Epithelial cell of esophagus (primary cell): Measurements from ENCODE around the gene MYRIP.
"Not testable (repeated sequence)": the region's sequence is repeated elsewhere in the genome, so short reads cannot be mapped to it uniquely, and the experiment has no call there.

Experiments used
- DNase-seq: peaks from one replicate; pipeline ENCODE4 v3.0.0; 2010; ENCODE audit warnings: low read depth
- H3K4me3 ChIP-seq: 2 replicates; pipeline ENCODE4 v1.5.1; 2011; ENCODE audit warnings: mild to moderate bottlenecking, low read length, control low read depth
- TF ChIP-seq, protein P1 (sequence below): IDR thresholded peaks from 2 replicates; pipeline ENCODE4 v1.5.1; 2011; ENCODE audit warnings: low read depth, mild to moderate bottlenecking, low read length, control low read depth, inconsistent platforms; ENCODE audit not compliant: insufficient read depth; ENCODE audit errors: missing control alignments

MYRIP gene

DNA sequence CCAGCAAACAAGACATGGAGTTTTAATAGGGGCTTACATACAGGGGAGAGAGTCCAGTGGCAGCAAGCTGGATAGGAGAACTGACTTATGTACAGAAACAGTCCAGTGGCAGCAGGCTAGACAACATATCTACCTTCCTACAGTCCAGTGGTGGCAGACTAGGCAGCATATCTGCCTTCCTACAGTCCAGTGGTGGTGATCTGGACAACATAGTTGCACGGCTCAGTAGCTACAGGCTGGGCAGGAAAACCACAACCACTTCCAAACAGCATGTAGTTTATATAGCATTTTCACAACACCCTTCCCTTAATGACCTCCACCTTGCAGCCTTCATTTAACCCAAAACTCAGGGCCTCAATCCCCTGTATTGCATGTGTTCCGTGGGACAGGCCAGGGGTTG, 318.8 kb downstream of the MYRIP start:
- no peak for DNase-seq
- TF ChIP-seq, protein P1, sequence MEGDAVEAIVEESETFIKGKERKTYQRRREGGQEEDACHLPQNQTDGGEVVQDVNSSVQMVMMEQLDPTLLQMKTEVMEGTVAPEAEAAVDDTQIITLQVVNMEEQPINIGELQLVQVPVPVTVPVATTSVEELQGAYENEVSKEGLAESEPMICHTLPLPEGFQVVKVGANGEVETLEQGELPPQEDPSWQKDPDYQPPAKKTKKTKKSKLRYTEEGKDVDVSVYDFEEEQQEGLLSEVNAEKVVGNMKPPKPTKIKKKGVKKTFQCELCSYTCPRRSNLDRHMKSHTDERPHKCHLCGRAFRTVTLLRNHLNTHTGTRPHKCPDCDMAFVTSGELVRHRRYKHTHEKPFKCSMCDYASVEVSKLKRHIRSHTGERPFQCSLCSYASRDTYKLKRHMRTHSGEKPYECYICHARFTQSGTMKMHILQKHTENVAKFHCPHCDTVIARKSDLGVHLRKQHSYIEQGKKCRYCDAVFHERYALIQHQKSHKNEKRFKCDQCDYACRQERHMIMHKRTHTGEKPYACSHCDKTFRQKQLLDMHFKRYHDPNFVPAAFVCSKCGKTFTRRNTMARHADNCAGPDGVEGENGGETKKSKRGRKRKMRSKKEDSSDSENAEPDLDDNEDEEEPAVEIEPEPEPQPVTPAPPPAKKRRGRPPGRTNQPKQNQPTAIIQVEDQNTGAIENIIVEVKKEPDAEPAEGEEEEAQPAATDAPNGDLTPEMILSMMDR: no peak
- H3K4me3 ChIP-seq: no peak overlapping the region

DNA sequence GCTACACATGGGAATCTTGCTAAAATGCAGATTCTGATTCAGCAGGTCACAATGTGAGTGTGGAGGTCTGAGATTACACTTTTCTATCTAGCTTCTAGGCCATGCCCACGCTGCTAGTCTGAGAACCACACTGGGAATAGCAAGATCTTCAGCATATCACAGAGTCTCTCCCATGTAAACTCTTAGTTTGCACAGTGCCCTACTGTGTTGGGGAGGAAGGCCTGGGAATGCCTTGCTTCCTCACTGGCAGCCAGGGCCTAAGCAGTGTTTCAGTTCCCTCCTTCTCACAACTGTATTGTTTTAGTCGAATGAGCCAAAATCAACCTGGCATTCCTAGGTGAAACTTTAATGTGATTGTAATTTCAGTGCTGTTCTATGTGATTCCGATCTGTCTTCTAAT, 320.1 kb downstream of the MYRIP start:
- no peak for DNase-seq
- TF ChIP-seq, protein P1: no peak

DNA sequence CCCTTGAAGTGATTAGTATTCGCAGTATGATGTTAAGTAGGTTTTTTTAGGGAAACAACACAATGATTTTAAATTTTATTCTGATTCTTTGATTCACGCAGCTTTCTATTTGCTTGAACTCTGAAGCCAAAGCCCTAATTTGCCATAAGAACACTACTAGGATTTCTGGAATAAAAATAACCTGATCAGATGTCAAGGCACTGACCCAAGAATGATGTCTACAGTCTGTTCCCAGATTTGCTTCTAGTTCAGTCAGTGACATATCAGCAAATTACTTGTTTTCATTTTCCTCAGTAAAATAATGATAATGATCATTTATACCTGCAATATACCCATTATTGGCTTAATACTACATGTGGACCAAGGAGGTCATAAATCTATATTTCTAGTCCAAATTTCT, 320.6 kb downstream of the MYRIP start:
- DNase-seq: no peak
- TF ChIP-seq, protein P1: no peak
- no peak overlapping the region for H3K4me3 ChIP-seq

More for the DNA sequence above, 320.1 kb downstream of the MYRIP start:
- no peak overlapping the region for H3K4me3 ChIP-seq

DNA sequence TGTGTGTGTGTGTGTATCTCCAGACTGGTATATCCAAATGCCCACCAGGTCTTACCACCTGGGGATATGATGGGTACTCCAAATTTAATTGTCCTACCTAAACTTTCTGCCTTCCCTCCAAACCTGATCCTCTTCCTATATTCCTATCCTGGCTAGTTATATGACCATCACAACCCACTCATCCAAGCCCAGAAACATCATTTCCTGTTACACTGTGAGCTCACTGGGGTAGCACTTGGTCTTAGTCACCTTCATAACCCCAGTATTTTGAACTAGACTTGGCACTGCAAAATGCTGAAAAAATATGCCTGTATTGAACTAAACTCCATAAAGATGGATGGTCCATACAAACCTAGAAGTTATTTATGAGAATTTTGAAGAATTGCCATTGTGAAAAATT, 321.3 kb downstream of the MYRIP start:
- TF ChIP-seq, protein P1: no peak
- no peak overlapping the region for H3K4me3 ChIP-seq
- no peak for DNase-seq

DNA sequence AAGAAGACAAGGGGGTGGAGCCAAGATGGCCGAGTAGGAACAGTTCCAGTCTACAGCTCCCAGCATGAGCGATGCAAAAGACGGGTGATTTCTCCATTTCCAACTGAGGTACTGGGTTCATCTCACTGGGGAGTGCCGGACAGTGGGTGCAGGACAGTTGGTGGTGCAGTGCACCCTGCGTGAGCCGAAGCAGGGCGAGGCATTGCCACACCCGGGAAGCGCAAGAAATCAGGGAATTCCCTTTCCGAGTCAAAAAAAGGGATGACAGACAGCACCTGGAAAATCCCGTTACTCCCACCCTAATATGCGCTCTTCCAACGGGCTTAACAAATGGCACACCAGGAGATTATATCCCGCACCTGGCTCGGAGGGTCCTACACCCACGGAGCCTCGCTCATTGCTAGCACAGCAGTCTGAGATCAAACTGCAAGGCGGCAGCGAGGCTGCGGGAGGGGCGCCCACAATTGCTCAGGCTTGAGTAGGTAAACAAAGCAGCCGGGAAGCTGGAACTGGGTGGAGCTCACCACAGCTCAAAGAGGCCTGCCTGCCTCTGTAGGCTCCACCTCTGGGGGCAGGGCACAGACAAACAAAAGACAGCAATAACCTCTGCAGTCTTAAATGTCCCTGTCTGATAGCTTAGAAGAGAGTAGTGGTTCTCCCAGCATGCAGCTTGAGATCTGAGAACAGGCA, 324.6 kb downstream of the MYRIP start:
- DNase-seq, H3K4me3 ChIP-seq: not testable (repeated sequence)

DNA sequence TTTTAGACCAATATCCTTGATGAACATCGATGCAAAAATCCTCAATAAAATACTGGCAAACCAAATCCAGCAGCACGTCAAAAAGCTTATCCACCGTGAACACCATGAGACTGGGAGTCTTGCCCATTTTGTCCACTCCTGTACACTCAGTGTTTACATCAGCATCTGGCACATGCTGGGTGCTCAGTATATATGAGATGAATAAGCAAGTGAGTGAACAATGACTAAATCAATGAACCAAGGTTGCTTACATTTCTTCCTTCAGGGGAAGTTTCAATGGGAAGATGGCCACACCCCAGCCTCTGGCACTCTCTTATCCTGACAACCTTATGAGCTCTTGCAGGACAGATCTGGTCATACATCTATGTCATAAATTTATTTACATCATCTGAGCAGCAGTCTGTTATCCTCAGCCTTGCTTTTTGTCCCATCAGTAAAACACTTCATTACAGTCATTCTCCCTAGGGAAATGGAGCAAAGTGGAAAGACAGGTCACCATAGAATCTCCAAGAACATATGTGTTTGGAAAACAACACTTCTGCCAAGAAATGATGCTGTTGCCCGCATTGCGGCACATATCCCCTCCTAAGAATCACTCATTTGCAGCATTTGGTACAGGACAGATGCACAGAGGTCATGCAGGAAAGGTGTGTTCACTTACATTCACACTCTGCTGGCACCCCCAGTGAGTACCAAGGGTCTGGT, 328.3 kb downstream of the MYRIP start:
- no peak overlapping the region for H3K4me3 ChIP-seq
- TF ChIP-seq, protein P1: no peak
- peak; percentile 89 for DNase-seq

DNA sequence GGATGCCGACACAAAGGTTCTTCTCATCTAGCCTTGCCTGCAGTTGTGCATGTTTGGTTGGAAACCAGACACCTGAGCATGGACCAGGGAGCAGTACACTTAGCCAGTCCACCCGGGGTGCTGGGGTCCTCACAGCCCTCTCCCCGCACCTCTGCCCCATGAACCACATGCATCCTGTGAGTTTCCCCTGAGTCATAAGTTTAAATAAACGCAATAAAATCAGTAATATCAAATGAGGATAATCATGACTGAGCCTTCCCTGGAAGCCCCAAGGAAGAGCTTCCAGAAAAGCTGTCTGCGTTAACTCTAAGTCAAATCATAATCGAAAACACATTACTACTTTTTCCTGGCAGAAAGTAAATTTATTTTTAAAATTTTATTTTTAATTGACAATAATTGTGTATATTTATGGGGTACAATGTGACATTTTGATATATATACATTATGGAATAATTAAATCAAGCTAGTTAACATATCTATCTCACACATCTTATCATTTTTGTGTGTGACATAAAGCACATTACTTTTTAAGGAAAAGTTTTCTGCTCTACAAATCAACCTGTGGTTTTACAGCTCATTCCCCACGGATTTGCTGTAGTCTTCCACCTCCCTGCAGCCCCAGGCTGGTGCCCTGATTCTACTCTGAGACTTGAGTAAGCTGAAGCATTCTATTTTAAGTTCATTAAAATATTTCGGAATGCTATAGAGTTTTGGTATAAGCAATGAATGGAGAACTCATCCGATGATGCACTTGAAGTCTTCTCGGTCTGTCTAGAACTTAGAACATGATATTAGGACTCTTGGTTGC, 334.1 kb downstream of the MYRIP start:
- no peak overlapping the region for H3K4me3 ChIP-seq
- TF ChIP-seq, protein P1: no peak
- no peak for DNase-seq
